Islet precursor cell (in vitro differentiated cells): ENCODE measurements around the gene DUSP22.

Source experiments
- DNase-seq: peaks from one replicate; pipeline ENCODE4 v3.0.0-alpha.2; 2018

DUSP22 gene

GRCh38 chr6:340991-341827 lies 48.9 kb downstream of the DUSP22 start:
- DNase-seq, result no peak

DNA sequence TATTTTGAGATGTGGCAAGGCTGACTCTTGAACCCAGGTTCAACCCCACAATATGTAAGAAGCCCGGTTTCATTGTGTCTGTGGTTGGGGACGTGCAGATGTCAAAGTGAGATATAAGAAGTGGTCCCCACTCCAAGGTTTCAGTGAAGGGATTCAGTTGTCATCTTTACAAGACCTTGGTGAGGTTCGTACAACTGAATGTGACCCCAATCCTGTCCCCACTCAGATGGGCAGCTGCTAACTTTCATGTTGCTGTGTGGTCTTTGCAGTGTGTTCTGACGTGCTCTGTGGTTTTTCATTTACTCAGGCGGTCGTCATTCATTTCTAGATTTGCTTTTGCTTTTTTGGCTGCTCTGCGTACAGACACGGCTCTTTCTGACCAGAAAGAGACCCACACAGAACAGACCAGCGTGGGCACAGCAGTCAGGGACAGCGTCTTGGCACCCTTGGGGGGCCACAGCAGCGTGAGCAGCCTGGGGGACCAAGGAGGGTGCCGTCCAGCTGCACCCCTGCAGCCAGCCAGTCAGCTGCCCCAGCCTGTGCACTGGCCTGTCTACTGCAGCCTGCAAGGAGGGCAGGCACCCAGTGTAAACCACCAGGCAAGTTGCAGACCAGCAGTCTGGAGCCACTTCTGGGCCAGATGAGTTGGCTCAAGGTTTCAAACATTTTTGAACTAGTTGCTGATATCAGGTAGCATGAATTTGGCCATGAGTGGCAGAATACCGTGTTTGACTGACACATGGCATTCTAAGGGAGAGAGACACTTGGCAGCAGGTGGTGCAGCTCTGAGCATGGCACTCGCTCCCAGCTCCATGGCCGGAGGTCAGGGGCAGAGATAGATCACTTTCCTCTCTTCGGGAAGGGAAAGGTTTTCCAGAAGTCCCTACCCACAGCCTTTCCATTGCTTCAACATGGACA lies 49.9 kb downstream of the DUSP22 start:
- no peak for DNase-seq

- DNase-seq, result no peak
Observed at GRCh38 chr6:342832-343179, 50.5 kb downstream of the DUSP22 start.

DNA sequence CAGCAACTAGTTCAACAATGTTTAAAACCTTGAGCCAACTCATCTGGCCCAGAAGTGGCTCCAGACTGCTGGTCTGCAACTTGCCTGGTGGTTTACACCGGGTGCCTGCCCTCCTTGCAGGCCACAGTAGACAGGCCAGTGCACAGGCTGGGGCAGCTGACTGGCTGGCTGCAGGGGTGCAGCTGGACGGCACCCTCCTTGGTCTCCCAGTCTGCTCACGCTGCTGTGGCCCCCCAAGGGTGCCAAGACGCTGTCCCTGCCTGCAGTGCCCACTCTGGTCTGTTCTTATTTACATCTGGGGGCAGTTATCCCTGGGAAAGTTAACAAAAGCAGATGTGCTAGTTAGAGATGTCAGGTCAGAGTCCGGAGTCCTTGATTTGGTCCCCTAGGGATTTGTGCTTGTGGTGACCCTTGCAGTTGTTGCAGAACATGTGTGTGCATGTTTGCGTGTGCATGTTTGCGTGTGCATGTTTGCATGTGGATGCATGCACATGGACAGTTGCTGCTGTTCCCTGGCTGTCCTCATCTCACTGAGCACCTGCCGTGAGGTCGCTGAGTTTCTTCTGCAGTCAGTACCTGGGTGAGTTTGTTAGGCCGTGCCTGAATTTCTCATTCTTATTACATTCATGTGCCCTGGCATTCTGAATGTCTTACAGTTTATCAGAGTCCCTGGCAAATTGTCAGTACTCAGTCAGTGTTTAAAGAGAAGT lies 51.1 kb downstream of the DUSP22 start:
- DNase-seq, result no peak

DNA sequence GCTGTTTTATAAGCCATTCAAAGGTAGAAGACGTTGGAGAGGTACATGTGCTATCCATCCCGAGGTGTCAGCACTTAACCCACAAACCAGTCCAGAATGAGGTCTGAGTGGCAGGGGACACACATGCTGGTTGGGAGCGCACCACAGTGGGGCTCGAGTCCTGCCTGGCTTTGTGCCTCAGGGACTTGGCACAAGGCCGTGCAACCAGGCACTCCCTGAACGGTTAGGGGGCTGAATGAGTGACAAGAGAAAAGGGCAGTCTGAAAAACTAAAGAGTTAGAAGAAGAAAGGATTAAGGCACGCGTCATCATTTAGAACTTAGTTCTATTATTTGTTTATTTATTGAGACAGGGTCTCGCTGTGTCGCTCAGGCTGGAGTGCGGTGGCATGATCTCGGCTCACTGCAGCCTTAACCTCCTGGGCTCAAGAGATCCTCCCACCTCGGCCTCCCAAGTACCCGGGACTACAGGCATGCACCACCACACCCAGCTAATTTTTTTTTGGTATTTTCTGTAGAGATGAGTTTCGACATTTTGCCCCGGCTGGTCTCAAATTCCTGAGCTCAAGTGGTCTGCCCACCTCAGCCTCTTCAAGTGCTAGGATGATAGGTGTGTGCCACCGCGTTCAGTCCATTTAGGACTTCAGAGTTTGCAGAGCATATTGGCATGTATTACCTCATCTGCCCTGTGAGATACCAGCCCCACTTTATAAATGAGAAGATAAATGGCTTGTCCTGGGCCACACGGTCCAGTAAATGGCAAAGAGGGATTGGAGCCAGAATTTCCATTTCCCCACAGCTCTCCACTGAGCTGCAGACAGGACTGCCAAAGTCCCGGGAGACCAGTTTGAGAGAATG lies 51.9 kb downstream of the DUSP22 start:
- no peak for DNase-seq

DNA sequence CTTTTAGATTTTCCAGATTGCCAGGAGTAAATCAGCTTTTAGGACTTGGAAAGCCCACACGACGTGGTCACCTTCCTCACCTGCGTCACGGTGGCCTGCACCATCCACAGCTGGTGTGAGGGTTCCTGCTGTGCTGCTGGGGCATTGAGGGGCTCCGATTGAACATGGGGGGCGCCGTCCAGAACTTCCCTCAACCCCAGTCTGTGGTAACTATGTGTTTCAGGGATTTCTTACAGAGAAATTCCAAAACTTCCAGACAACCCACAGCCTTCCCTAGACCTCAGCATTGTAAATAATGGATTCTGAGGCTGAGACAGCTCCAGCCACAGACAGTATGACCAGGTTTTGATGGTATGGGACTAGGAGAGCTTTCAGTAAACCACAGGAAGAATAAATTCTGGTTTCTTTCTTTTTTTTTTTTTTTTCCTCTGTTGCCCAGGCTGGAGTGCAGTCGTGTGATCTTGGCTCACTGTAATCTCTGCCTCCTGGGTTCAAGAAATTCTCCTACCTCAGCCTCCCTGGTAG lies 52.6 kb downstream of the DUSP22 start:
- no peak for DNase-seq

GRCh38 chr6:345747-346385 lies 53.6 kb downstream of the DUSP22 start:
- DNase-seq, result no peak

DNA sequence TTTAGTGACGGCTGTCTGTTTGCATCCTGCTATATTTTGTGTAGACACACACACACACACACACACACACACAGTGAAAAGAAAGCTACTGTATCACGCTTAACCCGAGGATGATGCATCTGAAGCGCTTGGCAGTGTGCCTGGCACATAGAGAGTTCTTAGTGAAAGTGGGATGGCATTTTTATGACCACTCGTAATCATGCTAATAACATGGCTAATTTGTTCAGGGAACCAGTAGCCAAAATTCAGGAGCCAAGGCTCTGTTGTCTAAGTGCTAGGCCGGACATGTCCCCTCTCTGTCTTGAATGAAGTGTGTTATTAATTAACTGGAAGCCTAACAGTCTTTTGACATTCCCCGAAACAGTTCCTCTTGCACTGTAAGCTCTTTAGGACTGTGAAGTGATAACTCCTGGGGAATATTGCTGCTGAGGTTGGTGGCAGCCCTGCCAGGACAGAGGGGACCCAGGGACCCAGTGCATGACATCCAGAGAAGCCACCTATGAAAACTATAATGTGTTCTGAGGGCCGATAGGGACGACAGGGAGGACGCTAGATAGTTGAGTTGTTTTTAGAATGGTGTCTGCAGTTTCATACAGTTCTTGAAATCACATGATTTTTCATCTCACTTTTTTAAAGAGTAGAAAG lies 54.2 kb downstream of the DUSP22 start:
- no peak for DNase-seq

GRCh38 chr6:347232-347631 lies 54.9 kb downstream of the DUSP22 start:
- no peak for DNase-seq

- DNase-seq, result no peak
Observed at GRCh38 chr6:347951-348859, 55.9 kb downstream of the DUSP22 start.

GRCh38 chr6:348860-349396 lies 56.6 kb downstream of the DUSP22 start:
- DNase-seq, result no peak

DNA sequence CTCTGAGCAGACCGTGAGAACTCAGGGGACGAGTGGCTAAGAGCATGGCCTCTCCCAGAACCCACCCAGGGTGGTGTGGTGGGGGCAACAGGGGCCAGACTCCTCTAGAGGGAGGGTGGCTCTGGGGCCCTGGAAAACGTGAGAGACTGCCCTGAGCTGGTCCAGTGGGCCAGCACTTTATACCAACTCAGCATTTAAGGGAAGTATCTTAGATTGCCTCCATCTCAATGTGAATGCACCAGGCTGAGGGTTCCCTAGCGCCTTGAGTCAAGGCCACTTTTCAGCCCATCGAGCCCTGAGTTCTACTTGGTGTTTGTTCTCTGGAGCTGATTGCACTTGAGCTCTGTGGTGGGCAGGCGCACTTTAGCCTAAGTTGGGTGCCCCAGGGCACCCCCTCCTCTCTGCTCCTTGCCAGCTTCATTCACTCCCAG lies 57.2 kb downstream of the DUSP22 start:
- DNase-seq, result no peak

DNA sequence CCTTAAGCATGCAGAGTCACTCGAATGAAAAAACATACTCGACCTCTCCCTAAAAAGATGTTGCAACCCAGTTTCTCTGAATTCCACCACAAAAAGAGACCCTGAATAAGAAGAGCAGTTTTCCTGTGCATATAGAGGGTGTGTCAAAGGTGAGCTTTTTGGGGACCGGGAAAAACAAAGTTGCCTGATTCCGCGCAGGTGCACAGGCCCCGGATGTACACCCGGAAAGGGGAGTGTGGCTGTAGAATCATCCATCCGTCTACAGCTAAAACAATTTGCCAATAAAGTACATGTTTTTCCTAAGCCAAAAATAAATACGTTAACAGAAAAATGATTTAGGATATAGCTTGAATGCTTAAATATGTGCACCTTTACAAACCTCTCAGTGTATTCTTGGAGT lies 58.1 kb downstream of the DUSP22 start:
- no peak for DNase-seq

DNA sequence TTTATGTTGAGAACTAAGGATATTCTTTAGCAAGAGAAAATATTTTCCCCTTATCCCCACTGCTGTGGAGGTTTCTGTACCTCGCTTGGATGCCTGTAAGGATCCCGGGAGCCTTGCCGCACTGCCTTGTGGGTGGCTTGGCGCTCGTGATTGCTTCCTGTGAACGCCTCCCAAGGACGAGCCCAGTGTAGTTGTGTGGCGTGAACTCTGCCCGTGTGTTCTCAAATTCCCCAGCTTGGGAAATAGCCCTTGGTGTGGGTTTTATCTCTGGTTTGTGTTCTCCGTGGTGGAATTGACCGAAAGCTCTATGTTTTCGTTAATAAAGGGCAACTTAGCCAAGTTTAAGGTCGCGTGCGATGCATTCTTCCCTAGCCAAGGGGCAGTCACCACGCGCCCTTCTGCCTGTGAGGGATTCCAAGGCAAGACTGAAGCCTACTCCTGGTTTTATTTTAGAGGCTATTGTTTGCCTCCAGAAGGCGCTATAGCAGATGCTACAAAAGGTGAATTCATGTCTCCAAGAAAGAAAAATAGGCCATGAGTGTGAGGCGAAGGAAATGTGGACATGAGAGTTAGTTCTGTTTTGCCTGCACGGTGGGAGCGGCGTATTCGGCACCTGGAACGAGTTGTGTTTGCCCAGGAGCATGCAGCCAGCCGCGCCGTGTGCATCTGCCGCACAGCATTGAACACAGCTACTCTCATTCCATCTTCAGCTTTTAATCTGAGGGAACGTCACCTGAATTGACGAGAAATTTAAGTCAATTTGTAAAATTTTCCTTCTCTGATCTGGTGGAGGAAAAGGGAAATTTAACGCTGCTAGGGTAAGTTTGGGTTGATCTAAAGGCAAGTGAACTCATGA lies 59.0 kb downstream of the DUSP22 start:
- DNase-seq, result no peak

DNA sequence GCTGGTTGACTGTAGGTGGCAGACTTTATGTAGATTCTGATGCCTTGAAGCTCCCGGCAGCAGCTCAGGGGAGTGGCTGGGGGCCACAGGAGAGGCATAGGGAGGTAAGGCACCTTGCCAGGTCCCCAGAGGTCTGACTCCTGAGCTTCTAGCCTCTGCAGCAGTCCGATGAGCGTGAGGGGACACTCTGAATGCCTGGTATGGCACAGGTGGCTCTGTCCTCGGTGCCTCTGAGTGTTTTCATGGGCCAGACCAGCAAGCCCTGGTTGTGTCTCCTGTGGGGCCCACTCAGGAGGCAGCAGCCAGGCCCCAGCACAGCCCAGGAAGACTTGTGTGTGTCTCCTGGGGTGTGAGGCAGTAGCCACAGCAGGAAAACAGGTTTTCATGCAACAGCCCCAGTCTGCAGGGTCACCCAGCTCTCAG lies 59.6 kb downstream of the DUSP22 start:
- no peak for DNase-seq

DNA sequence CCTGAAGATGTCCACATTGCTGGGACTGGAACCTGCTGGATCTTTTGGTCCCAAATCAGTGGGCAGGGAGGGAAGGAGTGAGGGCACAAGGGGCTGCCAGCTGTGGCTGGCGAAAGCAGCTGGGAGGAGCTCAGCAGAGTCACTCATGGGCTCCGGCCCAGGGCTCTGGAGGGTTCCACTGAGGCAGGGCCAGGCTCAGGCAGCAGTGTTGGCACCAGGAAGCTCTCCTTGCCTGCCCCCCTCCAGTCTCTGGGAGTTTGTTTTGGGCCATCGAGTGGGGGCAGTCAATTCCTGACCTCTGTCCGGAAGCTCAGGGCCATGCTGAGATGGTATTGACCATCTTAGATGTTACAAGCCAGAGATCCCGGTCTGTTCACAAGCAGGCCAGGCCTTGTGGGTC lies 60.2 kb downstream of the DUSP22 start:
- no peak for DNase-seq

DNA sequence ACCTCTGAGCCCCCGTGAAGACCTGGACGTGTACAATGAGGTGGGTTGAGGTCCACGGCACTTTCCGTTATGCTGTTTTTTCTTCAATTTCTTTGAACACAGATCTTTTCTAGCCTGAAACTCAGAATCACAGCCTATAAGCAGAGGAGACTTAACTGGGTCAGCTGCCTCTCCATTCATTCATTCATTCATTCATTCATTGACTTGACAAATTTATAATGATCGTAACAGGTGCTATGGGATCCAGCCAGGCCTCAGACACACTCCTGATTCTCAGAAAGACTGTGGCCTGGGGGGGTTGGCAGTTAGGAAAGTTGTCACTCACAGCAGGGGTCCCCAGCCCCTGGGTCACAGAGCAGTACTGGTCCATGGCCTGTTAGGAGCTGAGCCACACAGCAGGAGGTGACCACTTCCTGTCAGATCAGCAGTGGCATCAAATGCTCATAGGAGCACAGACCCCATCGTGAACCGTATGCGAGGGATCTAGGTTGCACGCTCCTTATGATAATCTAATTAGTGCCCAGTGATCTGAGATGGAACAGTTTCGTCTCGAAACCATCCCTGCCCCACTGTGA lies 60.7 kb downstream of the DUSP22 start:
- no peak for DNase-seq
